Measurements from ENCODE around the gene CALM1. TPM values are rescaled to one million over a fixed set of nuclear protein-coding genes. Genes with fewer than 3 reads are reported as not detected.

The CALM1 gene
- polyA plus RNA-seq, 1 donor from 2014 or later: 373 TPM

DNA sequence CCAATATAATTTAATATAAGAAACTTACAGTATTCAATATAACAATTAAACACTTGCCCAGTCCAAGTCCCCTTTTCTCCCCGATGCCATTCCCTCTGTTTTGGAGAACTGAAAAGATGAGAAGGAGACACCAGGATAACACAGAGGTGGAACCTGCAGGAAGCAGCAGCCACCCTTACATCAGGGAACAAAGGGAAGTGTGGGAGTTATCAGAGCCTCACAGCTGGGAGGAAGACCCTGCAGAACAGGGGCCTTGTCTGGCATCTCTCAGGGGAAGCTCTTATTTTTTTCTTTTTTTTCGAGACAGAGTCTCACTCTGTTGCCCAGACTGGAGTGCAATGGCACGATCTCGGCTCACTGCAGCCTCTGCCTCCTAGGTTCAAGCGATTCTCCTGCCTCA is 52.6 kb downstream of the CALM1 start:
- no peaks in the 10 kb centered on the region for H3K9me2 ChIP-seq (ENCODE audit: insufficient read depth, low read length)
- H3K36me3 ChIP-seq (ENCODE audit: insufficient read depth, low read length): no peaks in the 10 kb centered on the region
- no peak overlapping the region for H3K4me2 ChIP-seq (ENCODE audit: low read length)
- H3F3A ChIP-seq (ENCODE audit: insufficient read depth, low read length, poor library complexity, severe bottlenecking): no peaks in the 10 kb centered on the region
- H3K9ac ChIP-seq (ENCODE audit: low read length): no peak overlapping the region
- no peaks in the 10 kb centered on the region for H3K79me2 ChIP-seq (replicated peaks; ENCODE audit: insufficient read depth, low read length)
- H3K9me3 ChIP-seq (ENCODE audit: low read length): peaks cover 5% of the 10 kb centered on the region
- no peak overlapping the region for H3K4me3 ChIP-seq (ENCODE audit: low read length)
- H4K20me1 ChIP-seq (ENCODE audit: insufficient read depth): no peaks in the 10 kb centered on the region
- H3K27ac ChIP-seq (ENCODE audit: low read length): no peak overlapping the region
- TF ChIP-seq POLR2AphosphoS5 (IDR thresholded peaks at IDR 0.05) (no peak), EP300 (conservative IDR thresholded peaks at IDR 0.05; ENCODE audit: poor library complexity, severe bottlenecking) (no peak), SMC3 (conservative IDR thresholded peaks at IDR 0.05; ENCODE audit: poor library complexity) (no peak), EZH2 (IDR thresholded peaks at IDR 0.05; ENCODE audit: borderline replicate concordance, insufficient read depth, low read length, poor library complexity, severe bottlenecking) (no peak), RAD21 (conservative IDR thresholded peaks at IDR 0.05) (no peak)
- TF ChIP-seq, protein P1, sequence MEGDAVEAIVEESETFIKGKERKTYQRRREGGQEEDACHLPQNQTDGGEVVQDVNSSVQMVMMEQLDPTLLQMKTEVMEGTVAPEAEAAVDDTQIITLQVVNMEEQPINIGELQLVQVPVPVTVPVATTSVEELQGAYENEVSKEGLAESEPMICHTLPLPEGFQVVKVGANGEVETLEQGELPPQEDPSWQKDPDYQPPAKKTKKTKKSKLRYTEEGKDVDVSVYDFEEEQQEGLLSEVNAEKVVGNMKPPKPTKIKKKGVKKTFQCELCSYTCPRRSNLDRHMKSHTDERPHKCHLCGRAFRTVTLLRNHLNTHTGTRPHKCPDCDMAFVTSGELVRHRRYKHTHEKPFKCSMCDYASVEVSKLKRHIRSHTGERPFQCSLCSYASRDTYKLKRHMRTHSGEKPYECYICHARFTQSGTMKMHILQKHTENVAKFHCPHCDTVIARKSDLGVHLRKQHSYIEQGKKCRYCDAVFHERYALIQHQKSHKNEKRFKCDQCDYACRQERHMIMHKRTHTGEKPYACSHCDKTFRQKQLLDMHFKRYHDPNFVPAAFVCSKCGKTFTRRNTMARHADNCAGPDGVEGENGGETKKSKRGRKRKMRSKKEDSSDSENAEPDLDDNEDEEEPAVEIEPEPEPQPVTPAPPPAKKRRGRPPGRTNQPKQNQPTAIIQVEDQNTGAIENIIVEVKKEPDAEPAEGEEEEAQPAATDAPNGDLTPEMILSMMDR (IDR thresholded peaks at IDR 0.05; ENCODE audit: poor library complexity, severe bottlenecking): no peak
- TF ChIP-seq, protein P2, sequence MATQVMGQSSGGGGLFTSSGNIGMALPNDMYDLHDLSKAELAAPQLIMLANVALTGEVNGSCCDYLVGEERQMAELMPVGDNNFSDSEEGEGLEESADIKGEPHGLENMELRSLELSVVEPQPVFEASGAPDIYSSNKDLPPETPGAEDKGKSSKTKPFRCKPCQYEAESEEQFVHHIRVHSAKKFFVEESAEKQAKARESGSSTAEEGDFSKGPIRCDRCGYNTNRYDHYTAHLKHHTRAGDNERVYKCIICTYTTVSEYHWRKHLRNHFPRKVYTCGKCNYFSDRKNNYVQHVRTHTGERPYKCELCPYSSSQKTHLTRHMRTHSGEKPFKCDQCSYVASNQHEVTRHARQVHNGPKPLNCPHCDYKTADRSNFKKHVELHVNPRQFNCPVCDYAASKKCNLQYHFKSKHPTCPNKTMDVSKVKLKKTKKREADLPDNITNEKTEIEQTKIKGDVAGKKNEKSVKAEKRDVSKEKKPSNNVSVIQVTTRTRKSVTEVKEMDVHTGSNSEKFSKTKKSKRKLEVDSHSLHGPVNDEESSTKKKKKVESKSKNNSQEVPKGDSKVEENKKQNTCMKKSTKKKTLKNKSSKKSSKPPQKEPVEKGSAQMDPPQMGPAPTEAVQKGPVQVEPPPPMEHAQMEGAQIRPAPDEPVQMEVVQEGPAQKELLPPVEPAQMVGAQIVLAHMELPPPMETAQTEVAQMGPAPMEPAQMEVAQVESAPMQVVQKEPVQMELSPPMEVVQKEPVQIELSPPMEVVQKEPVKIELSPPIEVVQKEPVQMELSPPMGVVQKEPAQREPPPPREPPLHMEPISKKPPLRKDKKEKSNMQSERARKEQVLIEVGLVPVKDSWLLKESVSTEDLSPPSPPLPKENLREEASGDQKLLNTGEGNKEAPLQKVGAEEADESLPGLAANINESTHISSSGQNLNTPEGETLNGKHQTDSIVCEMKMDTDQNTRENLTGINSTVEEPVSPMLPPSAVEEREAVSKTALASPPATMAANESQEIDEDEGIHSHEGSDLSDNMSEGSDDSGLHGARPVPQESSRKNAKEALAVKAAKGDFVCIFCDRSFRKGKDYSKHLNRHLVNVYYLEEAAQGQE (IDR thresholded peaks at IDR 0.05; ENCODE audit: borderline replicate concordance): no peak
- H3K27me3 ChIP-seq (ENCODE audit: insufficient read depth, low read depth, low read length): no peaks in the 10 kb centered on the region
- H2AFZ ChIP-seq (ENCODE audit: low read depth, low read length): no peak overlapping the region

DNA sequence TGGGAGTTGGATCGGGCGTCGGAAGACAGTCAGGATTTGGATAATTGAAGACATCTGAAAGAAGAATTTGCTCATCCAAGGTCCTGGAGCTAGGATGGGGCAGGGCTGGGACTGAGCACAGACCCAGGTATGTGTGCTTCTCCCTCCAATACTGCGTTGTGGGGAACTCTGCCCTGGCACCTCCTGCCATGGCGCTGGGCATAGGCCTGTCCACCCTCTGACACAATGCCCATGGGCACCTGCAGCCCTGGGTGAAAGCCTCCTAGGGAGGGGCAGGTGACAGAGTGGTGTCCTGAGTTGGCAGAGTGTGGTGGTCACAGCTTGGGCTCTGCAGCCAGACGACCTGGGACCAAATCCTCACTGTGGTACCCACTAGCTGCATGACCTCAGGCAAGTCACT is 53.3 kb downstream of the CALM1 start:
- no peak overlapping the region for H3K27ac ChIP-seq (ENCODE audit: low read length)
- H2AFZ ChIP-seq (ENCODE audit: low read depth, low read length): no peak overlapping the region
- H3K9ac ChIP-seq (ENCODE audit: low read length): no peak overlapping the region
- no peak overlapping the region for H3K4me2 ChIP-seq (ENCODE audit: low read length)
- no peak overlapping the region for H3K4me3 ChIP-seq (ENCODE audit: low read length)
- no peaks in the 10 kb centered on the region for H3K36me3 ChIP-seq (ENCODE audit: insufficient read depth, low read length)
- H3K27me3 ChIP-seq (ENCODE audit: insufficient read depth, low read depth, low read length): no peaks in the 10 kb centered on the region
- no peaks in the 10 kb centered on the region for H3F3A ChIP-seq (ENCODE audit: insufficient read depth, low read length, poor library complexity, severe bottlenecking)
- no peaks in the 10 kb centered on the region for H3K79me2 ChIP-seq (replicated peaks; ENCODE audit: insufficient read depth, low read length)
- peaks cover 5% of the 10 kb centered on the region for H3K9me3 ChIP-seq (ENCODE audit: low read length)
- H4K20me1 ChIP-seq (ENCODE audit: insufficient read depth): no peaks in the 10 kb centered on the region
- no peaks in the 10 kb centered on the region for H3K9me2 ChIP-seq (ENCODE audit: insufficient read depth, low read length)
- TF ChIP-seq, protein P1 (IDR thresholded peaks at IDR 0.05; ENCODE audit: poor library complexity, severe bottlenecking): no peak
- no peak for TF ChIP-seq EZH2 (IDR thresholded peaks at IDR 0.05; ENCODE audit: borderline replicate concordance, insufficient read depth, low read length, poor library complexity, severe bottlenecking)
- TF ChIP-seq MXI1 (conservative IDR thresholded peaks at IDR 0.05; ENCODE audit: poor library complexity, severe bottlenecking): no peak
- no peak for TF ChIP-seq EP300 (conservative IDR thresholded peaks at IDR 0.05; ENCODE audit: poor library complexity, severe bottlenecking)
- TF ChIP-seq SMC3 (conservative IDR thresholded peaks at IDR 0.05; ENCODE audit: poor library complexity): no peak

Data from neural cell (in vitro differentiated cells).